Measurements from ENCODE around the gene TAP2.
A peak's percentile ranks its signal among the peaks of the same experiment; 100 is the strongest.

The TAP2 gene

GRCh38 chr6:32829495-32829894, 9.0 kb downstream of the TAP2 start:
- TF ChIP-seq CEBPB (IDR thresholded peaks at IDR 0.05): no peak

- TF ChIP-seq FOXM1 (IDR thresholded peaks at IDR 0.05; ENCODE audit: borderline replicate concordance, low read depth) (no peak), MAX (IDR thresholded peaks at IDR 0.05) (no peak), NFIC (IDR thresholded peaks at IDR 0.05) (no peak), TAF1 (IDR thresholded peaks at IDR 0.05; ENCODE audit: low read depth) (no peak)
These were observed 11.5 kb downstream of the TAP2 start for GRCh38 chr6:32827025-32827424.

- no peak for TF ChIP-seq TEAD4 (IDR thresholded peaks at IDR 0.05)
- peak; percentile 30; the same call in 1 of the 2 replicates for TF ChIP-seq RAD21 (IDR thresholded peaks at IDR 0.05; ENCODE audit: low read depth)
These were observed 12.6 kb downstream of the TAP2 start for GRCh38 chr6:32825966-32826365.

DNA sequence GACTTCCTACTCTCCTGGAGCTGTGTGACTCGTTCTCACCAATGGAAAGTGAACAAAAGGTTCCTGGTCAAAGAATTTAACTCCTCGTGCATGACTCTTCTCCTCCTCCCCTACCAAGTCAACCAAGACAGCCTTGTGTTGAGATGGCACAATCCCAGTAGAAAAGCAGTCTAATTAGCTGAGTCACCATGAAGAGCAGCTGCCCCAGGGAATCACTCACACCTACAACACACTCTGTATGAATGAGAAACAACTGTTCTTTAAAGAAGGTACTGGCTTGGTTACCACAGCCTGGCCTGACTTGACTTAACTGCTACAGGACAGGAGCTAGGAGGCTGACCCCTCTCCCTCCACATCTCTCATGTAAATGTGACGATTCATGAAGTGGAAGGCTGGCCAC, 18.8 kb downstream of the TAP2 start:
- TF ChIP-seq USF1 (IDR thresholded peaks at IDR 0.05) (no peak), ZBTB7A (IDR thresholded peaks at IDR 0.05; ENCODE audit: low read depth) (no peak), CEBPB (IDR thresholded peaks at IDR 0.05) (no peak), REST (IDR thresholded peaks at IDR 0.05; ENCODE audit: low read depth) (no peak), NFIC (IDR thresholded peaks at IDR 0.05) (no peak), YY1 (IDR thresholded peaks at IDR 0.05; ENCODE audit: low read depth) (no peak), TCF12 (IDR thresholded peaks at IDR 0.05; ENCODE audit: low read depth) (no peak), FOXM1 (IDR thresholded peaks at IDR 0.05; ENCODE audit: borderline replicate concordance, low read depth) (no peak), EP300 (IDR thresholded peaks at IDR 0.05; ENCODE audit: borderline replicate concordance) (no peak), TEAD4 (IDR thresholded peaks at IDR 0.05) (no peak), MAX (IDR thresholded peaks at IDR 0.05) (no peak), RAD21 (IDR thresholded peaks at IDR 0.05; ENCODE audit: low read depth) (no peak), EGR1 (IDR thresholded peaks at IDR 0.05) (no peak), TAF1 (IDR thresholded peaks at IDR 0.05; ENCODE audit: low read depth) (no peak), CREB1 (IDR thresholded peaks at IDR 0.05; ENCODE audit: low read depth) (no peak)

DNA sequence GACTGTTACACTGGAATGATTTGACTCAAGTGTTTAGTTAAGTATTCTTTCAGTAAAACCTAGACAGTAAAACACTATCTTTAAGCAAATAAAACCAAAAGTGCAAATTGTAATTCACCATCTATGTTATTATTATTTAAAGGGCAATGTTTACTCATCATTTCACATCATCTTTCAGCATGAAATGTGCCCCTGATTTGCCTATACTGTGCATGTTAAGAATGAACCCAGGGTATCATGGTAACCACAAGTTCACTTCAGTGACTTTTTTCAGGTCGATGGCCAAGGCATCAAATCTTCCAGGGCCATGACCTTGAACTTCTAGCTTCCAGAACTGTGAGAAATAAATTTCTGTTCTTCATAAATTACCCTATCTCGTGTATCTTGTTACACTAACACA, 19.7 kb downstream of the TAP2 start:
- TF ChIP-seq YY1 (IDR thresholded peaks at IDR 0.05; ENCODE audit: low read depth) (no peak), TAF1 (IDR thresholded peaks at IDR 0.05; ENCODE audit: low read depth) (no peak), CEBPB (IDR thresholded peaks at IDR 0.05) (no peak), EP300 (IDR thresholded peaks at IDR 0.05; ENCODE audit: borderline replicate concordance) (no peak), USF1 (IDR thresholded peaks at IDR 0.05) (no peak), REST (IDR thresholded peaks at IDR 0.05; ENCODE audit: low read depth) (no peak), TCF12 (IDR thresholded peaks at IDR 0.05; ENCODE audit: low read depth) (no peak), TEAD4 (IDR thresholded peaks at IDR 0.05) (no peak), ZBTB7A (IDR thresholded peaks at IDR 0.05; ENCODE audit: low read depth) (no peak)

- TF ChIP-seq CREB1 (IDR thresholded peaks at IDR 0.05; ENCODE audit: low read depth) (0 out of 2 replicates have a peak, but pooled peaks have one; percentile 12), FOXM1 (IDR thresholded peaks at IDR 0.05; ENCODE audit: borderline replicate concordance, low read depth) (no peak)
These were observed 21.8 kb downstream of the TAP2 start, which contains the start of gene HLA-DOB for GRCh38 chr6:32816746-32817204. Gene HLA-DOB (minus strand): TSS chr6:32817002. CDS start chr6:32816951, 51 bp downstream.

- TF ChIP-seq EGR1 (IDR thresholded peaks at IDR 0.05) (no peak), EP300 (IDR thresholded peaks at IDR 0.05; ENCODE audit: borderline replicate concordance) (no peak), TEAD4 (IDR thresholded peaks at IDR 0.05) (no peak), TAF1 (IDR thresholded peaks at IDR 0.05; ENCODE audit: low read depth) (no peak), CREB1 (IDR thresholded peaks at IDR 0.05; ENCODE audit: low read depth) (no peak), FOXM1 (IDR thresholded peaks at IDR 0.05; ENCODE audit: borderline replicate concordance, low read depth) (no peak), ZBTB7A (IDR thresholded peaks at IDR 0.05; ENCODE audit: low read depth) (no peak), NFIC (IDR thresholded peaks at IDR 0.05) (no peak), TCF12 (IDR thresholded peaks at IDR 0.05; ENCODE audit: low read depth) (no peak), RAD21 (IDR thresholded peaks at IDR 0.05; ENCODE audit: low read depth) (no peak), CEBPB (IDR thresholded peaks at IDR 0.05) (no peak), YY1 (IDR thresholded peaks at IDR 0.05; ENCODE audit: low read depth) (no peak), REST (IDR thresholded peaks at IDR 0.05; ENCODE audit: low read depth) (no peak), MAX (IDR thresholded peaks at IDR 0.05) (no peak), USF1 (IDR thresholded peaks at IDR 0.05) (no peak)
These were observed 22.5 kb downstream of the TAP2 start for GRCh38 chr6:32815996-32816395.
